Measurements from ENCODE around the gene TRABD2B. TPM values are rescaled to one million over a fixed set of nuclear protein-coding genes. Genes with fewer than 3 reads are reported as not detected.

TRABD2B gene
- total and polyA plus RNA-seq, 2 donors (not counting 3 experiments of a cell fraction or from before 2014, with no cell fraction given) = not detected

DNA sequence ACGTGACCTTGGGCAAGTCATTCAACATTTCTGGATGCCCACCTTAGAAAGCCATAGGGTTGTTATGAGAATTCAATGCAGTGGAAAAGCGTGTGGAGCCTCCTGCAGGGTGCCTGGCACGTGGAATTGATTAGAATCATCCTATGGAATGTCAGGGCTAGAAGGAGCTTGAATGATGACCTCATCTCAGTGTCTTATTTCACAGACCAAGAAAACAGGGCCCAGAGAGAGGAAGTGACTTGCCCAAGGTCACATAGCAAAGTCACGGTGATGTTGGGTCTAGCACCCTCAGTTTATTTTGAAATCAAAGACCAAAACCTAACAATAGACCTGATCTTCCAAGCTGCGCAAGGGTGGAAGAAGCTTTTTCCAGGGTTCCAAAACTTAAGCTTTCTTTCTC lies 6.0 kb downstream of the TRABD2B start:
- no peak overlapping the region for H3K27ac ChIP-seq (ENCODE audit: insufficient read depth, low read depth, low read length)
- dilution Hi-C loops (cut with MboI; ENCODE audit: extremely low pct_ligation_motif_present, low sequenced_read_pairs) = no loop called here
- no peaks in the 10 kb centered on the region for H3K9me1 ChIP-seq (replicated peaks; ENCODE audit: control insufficient read depth, extremely low read depth, insufficient read depth, low read length)
- H3K27me3 ChIP-seq (ENCODE audit: control insufficient read depth in 2 of 2, insufficient read depth in 2 of 2, low read length in 2 of 2) = peaks cover 21 to 26% of the 10 kb centered on the region in 2 experiments
- no peak for DNase-seq (ENCODE audit: low read depth, low spot score)
- BruUV-seq (replicated peaks) = no TSS peak
- no peak for FAIRE-seq
- no peak overlapping the region for H3K4me2 ChIP-seq (ENCODE audit: insufficient read depth, low read length)
- H3K4me3 ChIP-seq (replicated peaks in 1 of 3; ENCODE audit: insufficient read depth in 1 of 3, low read depth in 1 of 3, low read length in 3 of 3) = no peak overlapping the region
- ChIA-PET CTCF (interaction anchor here (0.9 kb wide), 1 partner anchor 13 kb away, joined by 3 read pairs; no protein-coding TSS in a partner anchor), POLR2A (no interaction called here)
- TF ChIP-seq JUN (IDR thresholded peaks at IDR 0.05; ENCODE audit: borderline replicate concordance, insufficient read depth, insufficient read length, low read depth) = no peak
- no peak for TF ChIP-seq POLR2AphosphoS5 (IDR thresholded peaks at IDR 0.05; ENCODE audit: insufficient read depth, low read depth, low read length)
- no peak for TF ChIP-seq MYC (IDR thresholded peaks at IDR 0.05; ENCODE audit: low read depth, low read length)
- no peak for TF ChIP-seq FOS (IDR thresholded peaks at IDR 0.05; ENCODE audit: borderline replicate concordance, insufficient read depth, low read length)
- TF ChIP-seq EZH2 (IDR thresholded peaks at IDR 0.05; ENCODE audit: borderline replicate concordance, low read depth, low read length, severe bottlenecking) = no peak
- TF ChIP-seq, protein P1, sequence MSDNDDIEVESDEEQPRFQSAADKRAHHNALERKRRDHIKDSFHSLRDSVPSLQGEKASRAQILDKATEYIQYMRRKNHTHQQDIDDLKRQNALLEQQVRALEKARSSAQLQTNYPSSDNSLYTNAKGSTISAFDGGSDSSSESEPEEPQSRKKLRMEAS (IDR thresholded peaks at IDR 0.05; ENCODE audit: insufficient read depth, insufficient read length) = no peak
- TF ChIP-seq, protein P2, sequence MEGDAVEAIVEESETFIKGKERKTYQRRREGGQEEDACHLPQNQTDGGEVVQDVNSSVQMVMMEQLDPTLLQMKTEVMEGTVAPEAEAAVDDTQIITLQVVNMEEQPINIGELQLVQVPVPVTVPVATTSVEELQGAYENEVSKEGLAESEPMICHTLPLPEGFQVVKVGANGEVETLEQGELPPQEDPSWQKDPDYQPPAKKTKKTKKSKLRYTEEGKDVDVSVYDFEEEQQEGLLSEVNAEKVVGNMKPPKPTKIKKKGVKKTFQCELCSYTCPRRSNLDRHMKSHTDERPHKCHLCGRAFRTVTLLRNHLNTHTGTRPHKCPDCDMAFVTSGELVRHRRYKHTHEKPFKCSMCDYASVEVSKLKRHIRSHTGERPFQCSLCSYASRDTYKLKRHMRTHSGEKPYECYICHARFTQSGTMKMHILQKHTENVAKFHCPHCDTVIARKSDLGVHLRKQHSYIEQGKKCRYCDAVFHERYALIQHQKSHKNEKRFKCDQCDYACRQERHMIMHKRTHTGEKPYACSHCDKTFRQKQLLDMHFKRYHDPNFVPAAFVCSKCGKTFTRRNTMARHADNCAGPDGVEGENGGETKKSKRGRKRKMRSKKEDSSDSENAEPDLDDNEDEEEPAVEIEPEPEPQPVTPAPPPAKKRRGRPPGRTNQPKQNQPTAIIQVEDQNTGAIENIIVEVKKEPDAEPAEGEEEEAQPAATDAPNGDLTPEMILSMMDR (IDR thresholded peaks at IDR 0.05; ENCODE audit: extremely low read depth in 1 of 2, insufficient read depth in 1 of 2, low read depth in 1 of 2, low read length in 2 of 2) = no peak
- TF ChIP-seq POLR2A (IDR thresholded peaks at IDR 0.05; ENCODE audit: low read depth, low read length) = no peak
- no peaks in the 10 kb centered on the region for H3K9me3 ChIP-seq (replicated peaks; ENCODE audit: control insufficient read depth, insufficient read depth, low read length)
- H3K79me2 ChIP-seq (ENCODE audit: control insufficient read depth, insufficient read depth, low read length) = no peaks in the 10 kb centered on the region
- H3K9ac ChIP-seq (replicated peaks; ENCODE audit: extremely low read depth, insufficient read depth, low read length) = no peak overlapping the region
- H2AFZ ChIP-seq (ENCODE audit: low read depth, low read length) = no peak overlapping the region
- no peaks in the 10 kb centered on the region for H3K4me1 ChIP-seq (ENCODE audit: control insufficient read depth, extremely low read depth, insufficient read depth, low read length)
- intact Hi-C loops (cut with micrococcal nuclease) = no loop called here
- H3K36me3 ChIP-seq (ENCODE audit: control insufficient read depth in 2 of 2, extremely low read depth in 1 of 2, insufficient read depth in 2 of 2, low read length in 2 of 2) = no peaks in the 10 kb centered on the region
- H4K20me1 ChIP-seq (replicated peaks; ENCODE audit: control insufficient read depth, extremely low read depth, insufficient read depth, low read length) = no peaks in the 10 kb centered on the region
